Endothelial cell of umbilical vein (primary cell): ENCODE data around the gene MBOAT1.

ENCODE experiments used
- CTCF ChIP-seq, 2 donors: IDR thresholded peaks; 1 replicate in 1 of 2; 2 replicates in 1 of 2; pipeline ENCODE4 v1.5.1; 2011; ENCODE audit warnings: low read length in 2 of 2, mild to moderate bottlenecking in 2 of 2, moderate library complexity in 2 of 2, control low read depth in 1 of 2, inconsistent platforms in 1 of 2, low read depth in 1 of 2; ENCODE audit not compliant: insufficient read depth in 1 of 2; ENCODE audit errors: extremely low read depth in 1 of 2
- EZH2 ChIP-seq: IDR thresholded peaks from 2 replicates; pipeline ENCODE4 v1.6.1; 2012; ENCODE audit warnings: borderline replicate concordance, low read depth, mild to moderate bottlenecking, moderate library complexity, low read length, inconsistent platforms; ENCODE audit not compliant: severe bottlenecking
- FOS ChIP-seq: IDR thresholded peaks from 2 replicates; pipeline ENCODE4 v1.6.1; 2011; ENCODE audit warnings: mild to moderate bottlenecking, low read length, moderate library complexity, borderline replicate concordance; ENCODE audit not compliant: insufficient read depth
- JUN ChIP-seq: IDR thresholded peaks from 2 replicates; pipeline ENCODE4 v1.6.1; 2011; ENCODE audit warnings: borderline replicate concordance, low read depth; ENCODE audit not compliant: insufficient read length, insufficient read depth
- MAX ChIP-seq: IDR thresholded peaks from 2 replicates; pipeline ENCODE4 v1.6.1; 2011; ENCODE audit not compliant: insufficient read depth, insufficient read length
- MYC ChIP-seq: IDR thresholded peaks from one replicate; pipeline ENCODE4 v1.6.1; 2011; ENCODE audit warnings: mild to moderate bottlenecking, low read depth, low read length
- POLR2A ChIP-seq: IDR thresholded peaks from 2 replicates; pipeline ENCODE4 v1.6.1; 2012; ENCODE audit warnings: low read depth, mild to moderate bottlenecking, control low read depth, low read length
- POLR2AphosphoS5 ChIP-seq: IDR thresholded peaks from 2 replicates; pipeline ENCODE4 v1.6.1; 2012; ENCODE audit warnings: low read depth, mild to moderate bottlenecking, control low read depth, low read length, moderate library complexity; ENCODE audit not compliant: insufficient read depth

GRCh38 chr6:20068421-20068988 is 143.8 kb downstream of the MBOAT1 start:
- TF ChIP-seq POLR2AphosphoS5, result no peak
- no peak for TF ChIP-seq POLR2A
- TF ChIP-seq CTCF (IDR thresholded peaks at IDR 0.05; ENCODE audit: extremely low read depth in 1 of 2, insufficient read depth in 1 of 2, low read depth in 1 of 2, low read length in 2 of 2), result no peak
- no peak for TF ChIP-seq MAX
- no peak for TF ChIP-seq EZH2
- no peak for TF ChIP-seq JUN
- no peak for TF ChIP-seq FOS
- TF ChIP-seq MYC, result no peak
